GM19455 (cell line): ENCODE data around the gene VWDE.
"Not testable (repeated sequence)": the region's sequence is repeated elsewhere in the genome, so short reads cannot be mapped to it uniquely, and the experiment has no call there.

Experiments used
- ATAC-seq: cut with Tn5 transposase; IDR thresholded peaks from one replicate; pipeline ENCODE4 v1.9.1; 2021; ENCODE audit not compliant: unreplicated experiment

The VWDE gene

GRCh38 chr7:12403287-12404181 is at the start of gene VWDE:
Gene VWDE (minus strand): TSS chr7:12403865. CDS start chr7:12403716, 149 bp downstream.
- no peak for ATAC-seq

- not testable (repeated sequence) for ATAC-seq
Measured at GRCh38 chr7:12453136-12453535, 49.5 kb upstream of the VWDE start.

- no peak for ATAC-seq
Measured at GRCh38 chr7:12450615-12451014, 47.0 kb upstream of the VWDE start.

GRCh38 chr7:12444785-12445184 is 41.1 kb upstream of the VWDE start:
- ATAC-seq, result no peak

- ATAC-seq, result no peak
Measured at GRCh38 chr7:12440229-12440628, 36.6 kb upstream of the VWDE start.

GRCh38 chr7:12436896-12437535 is 33.4 kb upstream of the VWDE start:
- ATAC-seq, result no peak

- ATAC-seq, result no peak
Measured at GRCh38 chr7:12436126-12436525, 32.5 kb upstream of the VWDE start.

- no peak for ATAC-seq
Measured at GRCh38 chr7:12434012-12434642, 30.5 kb upstream of the VWDE start.

GRCh38 chr7:12431886-12432556 is 28.4 kb upstream of the VWDE start:
- ATAC-seq, result no peak

- no peak for ATAC-seq
Measured at GRCh38 chr7:12425311-12425710, 21.6 kb upstream of the VWDE start.

GRCh38 chr7:12423997-12424745 is 20.5 kb upstream of the VWDE start:
- no peak for ATAC-seq

- no peak for ATAC-seq
Measured at GRCh38 chr7:12423355-12423996, 19.8 kb upstream of the VWDE start.

GRCh38 chr7:12422554-12423320 is 19.1 kb upstream of the VWDE start:
- ATAC-seq, result no peak

GRCh38 chr7:12418452-12418851 is 14.8 kb upstream of the VWDE start:
- no peak for ATAC-seq

GRCh38 chr7:12415072-12415471 is 11.4 kb upstream of the VWDE start:
- no peak for ATAC-seq

- no peak for ATAC-seq
Measured at GRCh38 chr7:12412407-12412806, 8.7 kb upstream of the VWDE start.

- no peak for ATAC-seq
Measured at GRCh38 chr7:12410523-12410922, 6.9 kb upstream of the VWDE start.

GRCh38 chr7:12409097-12409711 is 5.5 kb upstream of the VWDE start:
- ATAC-seq, result no peak

GRCh38 chr7:12407652-12408051 is 4.0 kb upstream of the VWDE start:
- not testable (repeated sequence) for ATAC-seq
